NT2/D1 (cell line): ENCODE results near the gene FAM78A.

Source experiments
- YY1 ChIP-seq: IDR thresholded peaks from 2 replicates; pipeline ENCODE4 v1.6.1; 2011; ENCODE audit not compliant: insufficient read length, insufficient read depth
- ZNF274 ChIP-seq: IDR thresholded peaks from 2 replicates; pipeline ENCODE4 v1.6.1; 2011; ENCODE audit warnings: mild to moderate bottlenecking, low read depth, low read length

DNA sequence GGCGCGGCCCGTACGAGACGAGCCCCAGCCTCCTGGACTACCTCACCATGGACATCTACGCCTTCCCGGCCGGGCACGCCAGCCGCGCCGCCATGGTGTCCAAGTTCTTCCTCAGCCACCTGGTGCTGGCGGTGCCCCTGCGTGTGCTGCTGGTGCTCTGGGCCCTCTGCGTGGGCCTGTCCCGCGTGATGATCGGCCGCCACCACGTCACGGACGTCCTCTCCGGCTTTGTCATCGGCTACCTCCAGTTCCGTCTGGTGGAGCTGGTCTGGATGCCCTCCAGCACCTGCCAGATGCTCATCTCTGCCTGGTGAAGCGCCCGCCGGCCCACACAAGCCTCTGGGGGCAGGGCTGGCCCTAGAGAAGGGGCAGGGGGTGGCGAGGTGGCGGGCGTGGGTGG, 31.7 kb upstream of the FAM78A start:
- TF ChIP-seq YY1 (no peak), ZNF274 (no peak)
